K562 (cell line): ENCODE results near the gene FTH1. TPM values are rescaled to one million over a fixed set of nuclear protein-coding genes. Genes with fewer than 3 reads are reported as not detected.

Experiments used
- ATAC-seq: fragments of 200-7000 bp; cut with Tn5 transposase; 3 replicates; pipeline ENCODE4 v1.9.1; 2020; ENCODE audit warnings: moderate library complexity
- BruUV-seq: library from RNA; stranded (reverse); fragments of 400-500 nt; replicated peaks from 2 replicates; lab custom pipeline; 2021; lab: Mats Ljungman, UMichigan
- CTCF ChIA-PET: fragments of 300-600 bp; formaldehyde crosslinking; extraction: SDS; loops from one replicate; lab custom pipeline; 2021; ENCODE audit warnings: low intra/inter-chr PET ratio; lab: Yijun Ruan, JAX
- POLR2A ChIA-PET: fragments of 300-600, 350-650 bp; sonication (Branson Sonifier 250); formaldehyde crosslinking; extraction: SDS; loops from one replicate; lab custom pipeline; 2021; ENCODE audit warnings: antibody characterized with exemption, inconsistent platforms; lab: Yijun Ruan, JAX
- DNase-seq, 4 experiments: peaks; one replicate each; pipeline versions ENCODE4 v3.0.0 to v3.0.0-alpha.2; 2011 to 2018; ENCODE audit warnings: low spot score in 3 of 4, mixed read lengths in 3 of 4; ENCODE audit errors: extremely low read depth in 1 of 4
- FAIRE-seq: peaks from 2 replicates; lab custom pipeline; 2011; peaks lifted over from hg19 to GRCh38; lab: Jason Lieb, UNC
- H2AFZ ChIP-seq: 2 replicates; pipeline ENCODE4 v1.6.0; 2011; ENCODE audit warnings: low read depth, low read length, control low read depth, inconsistent platforms
- H3K27ac ChIP-seq: fragments of 200-600 bp; 3 replicates; pipeline ENCODE4 v1.8.0; 2011; ENCODE audit warnings: low read depth, mild to moderate bottlenecking, control low read depth, inconsistent platforms, low read length, moderate library complexity, mixed read lengths; ENCODE audit errors: extremely low read depth
- H3K27me3 ChIP-seq, 2 experiments: fragments of 300-600 bp in 1 of 2; 2 replicates in 1 of 2; 3 replicates in 1 of 2; pipeline versions ENCODE4 v1.6.0 to v1.8.0; 2011; ENCODE audit warnings: inconsistent platforms in 2 of 2, low read length in 2 of 2, mild to moderate bottlenecking in 1 of 2, mixed read lengths in 1 of 2, moderate library complexity in 1 of 2; ENCODE audit not compliant: control insufficient read depth in 2 of 2, insufficient read depth in 2 of 2
- H3K36me3 ChIP-seq: fragments of 300-600 bp; 3 replicates; pipeline ENCODE4 v1.8.0; 2011; ENCODE audit warnings: mild to moderate bottlenecking, low read length, inconsistent platforms; ENCODE audit not compliant: control insufficient read depth, insufficient read depth
- H3K4me1 ChIP-seq, 2 experiments: fragments of 200-600 bp in 1 of 2; replicated peaks in 1 of 2; 2 replicates in 1 of 2; 3 replicates in 1 of 2; pipeline versions ENCODE4 v1.5.1 to v1.8.0; 2011; ENCODE audit warnings: inconsistent platforms in 2 of 2, low read length in 2 of 2, mild to moderate bottlenecking in 1 of 2, mixed read lengths in 1 of 2, moderate library complexity in 1 of 2; ENCODE audit not compliant: control insufficient read depth in 2 of 2, insufficient read depth in 2 of 2
- H3K4me2 ChIP-seq: 2 replicates; pipeline ENCODE4 v1.6.1; 2011; ENCODE audit warnings: low read length, control low read depth, inconsistent platforms, mixed read lengths; ENCODE audit not compliant: insufficient read depth
- H3K4me3 ChIP-seq: fragments of 200-600 bp; sonication (generic), shearing (Covaris generic); 2 replicates; pipeline ENCODE4 v1.5.1; 2016; ENCODE audit warnings: control low read depth, inconsistent platforms
- H3K79me2 ChIP-seq: fragments of 200-600 bp; 3 replicates; pipeline ENCODE4 v1.8.0; 2011; ENCODE audit warnings: low read length, inconsistent platforms; ENCODE audit not compliant: control insufficient read depth, insufficient read depth
- H3K9ac ChIP-seq, 2 experiments: 2 replicates each; pipeline versions ENCODE4 v1.6.0 to v1.6.1; 2011; ENCODE audit warnings: low read depth in 2 of 2, low read length in 2 of 2, control low read depth in 1 of 2, inconsistent platforms in 1 of 2, mild to moderate bottlenecking in 1 of 2, mixed read lengths in 1 of 2; ENCODE audit not compliant: insufficient read depth in 1 of 2
- H3K9me1 ChIP-seq: one replicate; pipeline ENCODE4 v1.6.0; 2011; ENCODE audit warnings: inconsistent platforms, mild to moderate bottlenecking, low read length, moderate library complexity; ENCODE audit not compliant: control insufficient read depth, insufficient read depth
- H3K9me3 ChIP-seq: replicated peaks from 2 replicates; pipeline ENCODE4 v1.5.1; 2011; ENCODE audit warnings: low read depth, low read length, inconsistent platforms; ENCODE audit not compliant: control insufficient read depth, insufficient read depth
- H4K20me1 ChIP-seq: replicated peaks from 2 replicates; pipeline ENCODE4 v1.6.1; 2011; ENCODE audit warnings: low read length, inconsistent platforms, mixed read lengths; ENCODE audit not compliant: control insufficient read depth, insufficient read depth
- CHD2 ChIP-seq: IDR thresholded peaks from 2 replicates; pipeline ENCODE4 v1.6.1; 2011; ENCODE audit warnings: low read depth, low read length
- KDM5B ChIP-seq: fragments of 200-600 bp; sonication (generic); IDR thresholded peaks from 2 replicates; pipeline ENCODE4 v1.6.1; 2012; ENCODE audit warnings: low read depth, mild to moderate bottlenecking, moderate library complexity, low read length, control low read depth, inconsistent platforms; ENCODE audit not compliant: insufficient replicate concordance
- MTA1 ChIP-seq: fragments of 450-650 bp; IDR thresholded peaks from 2 replicates; pipeline ENCODE4 v1.6.1; 2017; ENCODE audit warnings: borderline replicate concordance
- SP1 ChIP-seq: sonication (generic); formaldehyde crosslinking; IDR thresholded peaks from 2 replicates; pipeline ENCODE4 v1.8.1; 2022; ENCODE audit warnings: mild to moderate bottlenecking, missing genetic modification reagents
- ZBTB40 ChIP-seq, 2 experiments: fragments of 450-650 bp in 1 of 2; sonication (generic) in 1 of 2; formaldehyde crosslinking in 1 of 2; IDR thresholded peaks; 2 replicates each; pipeline versions ENCODE4 v1.7.1 to v1.9.0; 2016 to 2022; ENCODE audit warnings: inconsistent platforms in 1 of 2, mild to moderate bottlenecking in 1 of 2, missing genetic modification reagents in 1 of 2
- ZC3H4 ChIP-seq: sonication (generic); formaldehyde crosslinking; IDR thresholded peaks from 2 replicates; pipeline ENCODE4 v1.9.0; 2021; ENCODE audit warnings: missing genetic modification reagents, borderline replicate concordance
- ZNF277 ChIP-seq: fragments of 250-450 bp; sonication (Bioruptor Pico); IDR thresholded peaks from 2 replicates; pipeline ENCODE4 v1.8.0; 2022; ENCODE audit warnings: inconsistent platforms, mild to moderate bottlenecking, moderate library complexity, borderline replicate concordance
- WGBS: fragments of 100-300 bp; shearing (Covaris generic); methylation state at CpG from one replicate; pipeline ENCODE4 v1.1.6; 2016; ENCODE audit warnings: low coverage, mixed read lengths; ENCODE audit not compliant: insufficient coverage; ENCODE audit errors: missing lambda C conversion rate; 5-methylcytosine and 5-hydroxymethylcytosine counted together
- in situ Hi-C: fragments of 300-500 bp; cut with MboI; formaldehyde crosslinking; loops from 4 replicates; pipeline ENCODE4 v1.15.0; 2018; ENCODE audit warnings: inconsistent platforms, mixed read lengths
- intact Hi-C: fragments of 100-400 bp; cut with micrococcal nuclease; formaldehyde crosslinking; loops from 2 replicates; pipeline ENCODE4 v1.14.2; 2022
- polyA plus RNA-seq, 8 experiments: library from polyadenylated mRNA; depleted of rRNA in 4 of 8; stranded (reverse) in 5 of 8; unstranded in 3 of 8; fragments of >200 nt; fragmentation: Nextera tagmentation in 2 of 8; fragmentation: Illumina TruSeq in 1 of 8; extraction: Ambion mirVana in 2 of 8; extraction: Trizol in 1 of 8; gene quantifications; 2 replicates each; pipeline versions ENCODE4 v1.2.1 to v1.2.3, GENCODE V29; 2011 to 2014; ENCODE audit warnings: inconsistent platforms in 1 of 8, missing spikeins in 1 of 8
- total RNA-seq, 7 experiments: library from RNA; depleted of rRNA in 6 of 7; stranded (reverse); fragments of >200 nt in 6 of 7; fragmentation: Illumina TruSeq in 2 of 7; extraction: Trizol in 2 of 7; gene quantifications; 2 replicates each; pipeline versions ENCODE4 v1.2.1 to v1.2.3, GENCODE V29; 2011 to 2021; ENCODE audit warnings: low replicate concordance in 1 of 7
- TF ChIP-seq, protein P1 (sequence below): sonication (generic); formaldehyde crosslinking; IDR thresholded peaks from 2 replicates; pipeline ENCODE4 v1.9.0; 2022; ENCODE audit warnings: mild to moderate bottlenecking, missing genetic modification reagents

FTH1 gene
- total and polyA plus RNA-seq, 9 of the 15 experiments (the other 6 are each of a cell fraction or from before 2014, with no cell fraction given): 370 to 3,146 (median 802) TPM

DNA sequence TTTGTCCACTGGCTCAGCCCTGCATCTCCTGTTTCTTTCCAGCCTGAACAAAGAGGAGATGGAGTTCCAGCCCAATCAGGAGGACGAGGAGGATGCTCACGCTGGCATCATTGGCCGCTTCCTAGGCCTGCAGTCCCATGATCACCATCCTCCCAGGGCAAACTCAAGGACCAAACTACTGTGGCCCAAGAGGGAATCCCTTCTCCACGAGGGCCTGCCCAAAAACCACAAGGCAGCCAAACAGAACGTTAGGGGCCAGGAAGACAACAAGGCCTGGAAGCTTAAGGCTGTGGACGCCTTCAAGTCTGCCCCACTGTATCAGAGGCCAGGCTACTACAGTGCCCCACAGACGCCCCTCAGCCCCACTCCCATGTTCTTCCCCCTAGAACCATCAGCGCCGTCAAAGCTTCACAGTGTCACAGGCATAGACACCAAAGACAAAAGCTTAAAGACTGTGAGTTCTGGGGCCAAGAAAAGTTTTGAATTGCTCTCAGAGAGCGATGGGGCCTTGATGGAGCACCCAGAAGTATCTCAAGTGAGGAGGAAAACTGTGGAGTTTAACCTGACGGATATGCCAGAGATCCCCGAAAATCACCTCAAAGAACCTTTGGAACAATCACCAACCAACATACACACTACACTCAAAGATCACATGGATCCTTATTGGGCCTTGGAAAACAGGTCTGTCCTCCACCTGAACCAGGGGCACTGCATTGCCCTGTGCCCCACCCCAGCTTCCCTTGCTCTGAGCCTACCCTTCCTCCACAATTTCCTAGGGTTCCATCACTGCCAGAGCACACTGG is 5.0 kb downstream of the FTH1 start:
- in situ Hi-C loops (no loop called here), intact Hi-C loops (no loop called here)
- FAIRE-seq: no peak
- H3K79me2 ChIP-seq: peaks cover 41% of the 10 kb centered on the region
- H3K9me1 ChIP-seq: peaks cover 6% of the 10 kb centered on the region
- no TSS peak for BruUV-seq
- 73% methylated on average over 12 of the region's 12 CpGs for WGBS
- peak overlapping the region; percentile 18; the same call in 2 of the 3 replicates for H3K27ac ChIP-seq
- H3K9ac ChIP-seq: peak overlapping the region in 1 of 2 experiments; percentile 50; a peak in 1 of 4 replicates
- no peak for DNase-seq
- H3K4me2 ChIP-seq: no peak overlapping the region
- no peaks in the 10 kb centered on the region for H3K9me3 ChIP-seq
- peaks cover 34 to 45% of the 10 kb centered on the region in 2 experiments for H3K4me1 ChIP-seq
- CTCF ChIA-PET: no interaction called here
- no peak overlapping the region for H2AFZ ChIP-seq
- ATAC-seq: 0 out of 3 replicates have a peak, but pooled peaks have one; percentile 1
- H3K4me3 ChIP-seq: no peak overlapping the region
- no peaks in the 10 kb centered on the region for H3K27me3 ChIP-seq
- peaks cover 39% of the 10 kb centered on the region for H3K36me3 ChIP-seq
- POLR2A ChIA-PET: interaction anchor here (0.8 to 11.8 kb wide), 19 partner anchors 9 to 545 kb away, joined by 3 to 327 read pairs (median 5); partner anchors contain the start of gene BEST1
- H4K20me1 ChIP-seq: peaks cover 43% of the 10 kb centered on the region
- TF ChIP-seq ZC3H4 (CRISPR knock-in tag): 0 out of 2 replicates have a peak, but pooled peaks have one; percentile 10
- TF ChIP-seq KDM5B: no peak
- peak; percentile 22 for TF ChIP-seq SP1 (CRISPR knock-in tag)
- TF ChIP-seq, protein P1, sequence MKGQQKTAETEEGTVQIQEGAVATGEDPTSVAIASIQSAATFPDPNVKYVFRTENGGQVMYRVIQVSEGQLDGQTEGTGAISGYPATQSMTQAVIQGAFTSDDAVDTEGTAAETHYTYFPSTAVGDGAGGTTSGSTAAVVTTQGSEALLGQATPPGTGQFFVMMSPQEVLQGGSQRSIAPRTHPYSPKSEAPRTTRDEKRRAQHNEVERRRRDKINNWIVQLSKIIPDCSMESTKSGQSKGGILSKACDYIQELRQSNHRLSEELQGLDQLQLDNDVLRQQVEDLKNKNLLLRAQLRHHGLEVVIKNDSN (CRISPR knock-in tag): peak; percentile 2; the same call in 1 of the 2 replicates
- no peak for TF ChIP-seq ZBTB40 (IDR thresholded peaks at IDR 0.05)
- TF ChIP-seq ZBTB40 (CRISPR knock-in tag; IDR thresholded peaks at IDR 0.05): 0 out of 2 replicates have a peak, but pooled peaks have one; percentile 25
- no peak for TF ChIP-seq ZNF277 (CRISPR knock-in tag)
- peak; percentile 19; the same call in 1 of the 2 replicates for TF ChIP-seq CHD2
- 0 out of 2 replicates have a peak, but pooled peaks have one; percentile 12 for TF ChIP-seq MTA1
